Measurements from ENCODE around the gene KIRREL3.

- no peak for TF ChIP-seq CTCF (IDR thresholded peaks at IDR 0.05)
- TF ChIP-seq POLR2A (IDR thresholded peaks at IDR 0.05), result no peak
- no peak for TF ChIP-seq EP300 (IDR thresholded peaks at IDR 0.05)
These were observed 243.7 kb downstream of the KIRREL3 start for GRCh38 chr11:126756855-126757254.

All from ovary (tissue), 3 donors.